HG02981 (cell line): ENCODE results near the gene MAG.
"Not testable (repeated sequence)": the region's sequence is repeated elsewhere in the genome, so short reads cannot be mapped to it uniquely, and the experiment has no call there.

Experiments
- ATAC-seq: cut with Tn5 transposase; IDR thresholded peaks from one replicate; pipeline ENCODE4 v1.9.1; 2021; ENCODE audit warnings: mild to moderate bottlenecking, moderate library complexity; ENCODE audit not compliant: unreplicated experiment

Gene MAG

GRCh38 chr19:35357867-35358573, 66.1 kb downstream of the MAG start, which contains the start of gene FFAR3:
Gene FFAR3 (plus strand): TSS chr19:35358460. CDS start chr19:35358891, 431 bp downstream.
- no peak for ATAC-seq

DNA sequence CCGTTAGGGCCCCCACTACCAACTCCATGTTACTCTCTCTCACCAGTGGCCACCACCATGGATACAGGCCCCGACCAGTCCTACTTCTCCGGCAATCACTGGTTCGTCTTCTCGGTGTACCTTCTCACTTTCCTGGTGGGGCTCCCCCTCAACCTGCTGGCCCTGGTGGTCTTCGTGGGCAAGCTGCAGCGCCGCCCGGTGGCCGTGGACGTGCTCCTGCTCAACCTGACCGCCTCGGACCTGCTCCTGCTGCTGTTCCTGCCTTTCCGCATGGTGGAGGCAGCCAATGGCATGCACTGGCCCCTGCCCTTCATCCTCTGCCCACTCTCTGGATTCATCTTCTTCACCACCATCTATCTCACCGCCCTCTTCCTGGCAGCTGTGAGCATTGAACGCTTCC, 66.9 kb downstream of the MAG start:
- ATAC-seq: not testable (repeated sequence)

- not testable (repeated sequence) for ATAC-seq
These were observed 67.4 kb downstream of the MAG start for GRCh38 chr19:35359395-35359794.

GRCh38 chr19:35360081-35360480, 68.1 kb downstream of the MAG start:
- ATAC-seq: not testable (repeated sequence)

DNA sequence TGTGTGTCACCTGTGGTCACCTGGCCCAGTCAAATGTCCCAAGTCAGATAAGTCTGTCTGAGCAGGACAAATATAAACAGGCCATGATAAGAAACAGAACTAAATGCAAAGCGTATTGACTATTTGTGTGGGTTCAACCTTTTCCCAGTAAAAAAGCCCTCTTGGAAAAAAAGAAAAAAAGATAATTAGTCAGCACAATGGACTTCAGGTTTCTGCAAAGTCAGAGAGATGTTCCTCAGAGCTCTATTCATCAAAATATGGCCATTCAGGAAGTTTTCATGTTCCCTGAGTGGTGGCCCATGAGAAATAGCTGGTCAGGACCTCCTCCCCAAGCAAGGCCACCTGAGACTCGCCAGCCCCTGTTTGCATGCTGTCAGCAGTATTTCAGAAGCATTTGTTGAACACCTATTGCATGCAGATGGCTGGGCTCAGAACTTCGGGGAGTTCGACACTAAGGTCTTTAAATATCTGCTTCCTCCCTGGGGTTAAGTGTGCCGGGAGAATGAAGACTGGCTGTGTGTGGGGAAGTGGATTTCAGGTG, 69.0 kb downstream of the MAG start:
- ATAC-seq: no peak

DNA sequence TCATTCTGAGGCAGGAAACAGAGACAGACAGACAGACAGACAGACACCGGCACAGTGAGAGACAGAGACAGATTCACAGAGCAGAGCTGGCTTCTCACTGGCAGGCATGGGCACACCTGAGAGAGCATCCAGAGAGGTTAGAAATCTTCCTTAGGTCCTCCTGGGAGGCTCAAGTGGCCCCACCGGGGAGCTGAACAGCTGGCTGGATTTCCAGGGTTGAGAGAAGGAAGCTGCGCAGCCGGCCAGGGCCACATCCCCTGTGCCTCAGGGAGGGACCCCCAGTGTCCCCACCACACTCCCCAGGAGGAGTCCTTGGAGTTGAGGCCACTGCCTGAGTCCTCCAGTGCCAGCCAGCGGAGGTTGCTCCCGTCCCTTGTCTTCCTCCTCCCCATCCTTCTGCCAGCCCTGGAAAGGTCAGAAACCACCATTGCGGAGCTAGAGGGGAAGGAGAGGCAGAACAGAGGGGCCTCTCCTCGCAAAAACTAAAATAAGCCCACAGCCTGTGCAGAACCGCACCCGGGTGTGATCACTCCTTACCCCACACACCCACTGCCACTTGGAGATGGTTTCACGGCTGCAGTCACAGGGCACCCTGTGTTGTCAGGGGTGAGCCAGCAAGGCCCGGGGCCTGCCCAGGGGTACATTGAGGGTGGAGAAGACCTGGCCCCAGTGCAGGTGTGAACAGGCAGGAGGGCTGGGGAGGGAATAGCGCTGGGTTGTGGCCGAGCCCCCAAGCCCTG, 70.5 kb downstream of the MAG start:
- ATAC-seq: no peak

DNA sequence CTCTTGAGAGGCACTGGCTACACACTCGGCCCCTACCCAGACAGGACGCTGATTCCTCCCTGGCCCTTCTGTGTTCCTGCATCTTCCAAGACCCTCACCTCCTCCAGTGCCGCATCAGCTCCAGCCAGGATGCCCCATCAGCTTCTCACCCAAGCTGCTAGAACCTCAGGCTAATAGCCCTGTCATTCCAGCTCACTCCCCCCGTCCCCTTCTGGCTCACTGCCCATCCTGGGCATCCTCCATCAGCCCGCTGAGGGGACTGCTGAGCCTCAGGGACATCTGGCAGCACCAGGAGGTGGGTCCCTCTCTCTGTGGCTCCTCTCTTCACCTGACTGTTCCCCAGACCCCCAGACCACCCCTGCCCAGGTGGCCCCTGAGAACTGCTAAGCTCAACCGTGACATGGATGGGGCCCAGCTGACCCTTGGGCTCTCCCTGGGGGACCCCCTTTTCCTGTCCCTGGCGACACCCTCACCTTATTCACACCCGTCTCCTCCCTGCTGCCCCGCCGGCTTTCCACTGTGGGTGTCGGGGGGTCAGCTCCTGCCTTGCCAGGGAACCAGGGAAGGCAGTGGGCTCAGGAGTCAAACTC, 71.1 kb downstream of the MAG start:
- ATAC-seq: no peak
